Frontal cortex (tissue), 4 donors: Measurements from ENCODE around the gene ZNF22. TPM values are rescaled to one million over a fixed set of nuclear protein-coding genes. Genes with fewer than 3 reads are reported as not detected.

Experiments used
- DNase-seq, 2 donors: peaks; one replicate each; pipeline ENCODE4 v3.0.0; 2012; ENCODE audit warnings: low spot score in 2 of 2
- FAIRE-seq: peaks from 2 replicates; lab custom pipeline; 2012; peaks lifted over from hg19 to GRCh38; lab: Jason Lieb, UNC
- total RNA-seq: library from RNA; depleted of rRNA; stranded (reverse); fragments of >200 nt; gene quantifications from one replicate; pipeline ENCODE4 v1.2.3, GENCODE V29; 2014
- donor health status: control.
- donor health status: control.
- donor health status: control.

ZNF22 gene
- total RNA-seq, 1 donor from 2014 or later: 46.9 TPM

DNA sequence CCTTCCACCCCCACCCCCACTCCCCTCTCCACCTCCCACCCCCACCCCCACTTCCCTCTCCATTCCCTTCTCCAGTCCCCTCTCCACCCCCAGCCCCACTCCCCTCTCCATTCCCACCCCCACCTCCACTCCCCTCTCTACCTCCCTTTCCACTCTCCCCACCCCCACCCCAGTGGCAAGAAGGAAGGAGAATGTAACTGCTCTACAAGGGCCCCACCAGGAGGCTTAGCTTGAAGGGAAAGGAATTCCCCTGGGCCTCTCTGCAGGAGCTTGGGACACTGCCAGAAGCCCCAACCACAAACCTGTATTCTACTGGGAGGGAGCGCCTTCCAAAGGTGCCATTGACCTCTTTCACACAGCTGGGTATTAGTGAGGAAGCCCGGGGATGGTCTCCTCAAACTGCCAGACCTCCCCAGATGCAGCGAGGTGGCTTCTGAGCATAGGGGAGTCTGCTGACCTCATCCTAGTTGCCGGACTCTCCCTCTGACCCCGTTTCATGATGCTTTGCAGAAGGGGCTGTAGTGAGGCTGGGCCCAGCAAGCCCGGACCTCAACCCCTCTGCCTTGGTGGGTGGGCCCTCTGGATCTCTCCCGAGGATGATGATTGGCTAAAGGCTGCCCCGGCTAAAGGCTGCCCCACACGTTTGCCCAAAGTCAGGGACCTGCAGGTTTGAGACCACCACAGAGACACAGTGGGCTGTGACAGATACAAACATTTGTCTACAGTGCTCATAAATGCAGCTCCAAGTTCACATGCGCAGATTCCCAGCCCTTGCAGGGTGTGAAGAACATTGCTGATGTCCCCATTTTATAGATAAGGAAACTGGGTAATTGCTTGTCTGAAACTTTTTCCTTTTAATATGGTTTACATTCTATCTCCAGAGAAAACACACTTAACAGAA is 25.0 kb upstream of the ZNF22 start:
- no peak for DNase-seq
- no peak for FAIRE-seq

DNA sequence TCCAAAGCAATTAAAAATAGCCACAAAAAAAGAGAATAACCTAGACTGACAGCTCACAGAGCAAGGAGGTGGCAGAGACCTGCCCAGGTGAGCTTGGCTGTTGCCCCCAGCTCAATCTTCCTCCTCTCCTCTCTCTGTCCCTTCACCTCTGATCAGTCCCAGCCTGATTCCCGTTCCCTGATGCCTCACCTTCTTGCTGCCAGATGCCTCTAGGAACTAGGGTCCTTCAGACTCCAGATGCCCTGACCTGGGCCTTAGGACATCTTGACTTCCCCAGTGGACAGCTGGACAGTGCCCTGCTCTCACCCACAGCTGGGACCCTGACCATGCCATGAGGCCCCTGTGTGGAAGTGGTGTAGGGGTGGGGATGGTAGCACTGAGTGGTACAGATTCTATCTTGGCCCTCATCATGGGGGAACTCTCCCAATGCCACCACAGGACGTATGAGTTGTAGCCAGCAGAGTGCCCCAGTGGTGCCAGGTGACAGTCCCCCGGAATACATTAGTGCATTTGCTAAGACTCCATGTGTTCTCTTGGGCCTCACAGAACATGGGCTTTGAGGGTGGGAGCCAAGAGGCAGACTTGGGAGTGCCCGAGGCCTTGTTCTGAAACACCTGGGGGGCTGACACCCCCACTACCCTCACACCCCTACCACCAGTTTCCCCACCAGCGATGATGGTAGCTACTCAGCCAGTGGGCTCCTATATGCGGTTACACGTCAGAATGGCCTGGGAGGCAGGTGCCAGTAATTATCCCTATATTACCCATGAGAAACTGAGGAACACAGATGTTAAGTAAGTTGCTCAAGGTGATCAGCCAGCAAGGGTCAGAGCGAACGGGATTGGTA is 24.1 kb upstream of the ZNF22 start:
- no peak for FAIRE-seq
- DNase-seq: no peak

DNA sequence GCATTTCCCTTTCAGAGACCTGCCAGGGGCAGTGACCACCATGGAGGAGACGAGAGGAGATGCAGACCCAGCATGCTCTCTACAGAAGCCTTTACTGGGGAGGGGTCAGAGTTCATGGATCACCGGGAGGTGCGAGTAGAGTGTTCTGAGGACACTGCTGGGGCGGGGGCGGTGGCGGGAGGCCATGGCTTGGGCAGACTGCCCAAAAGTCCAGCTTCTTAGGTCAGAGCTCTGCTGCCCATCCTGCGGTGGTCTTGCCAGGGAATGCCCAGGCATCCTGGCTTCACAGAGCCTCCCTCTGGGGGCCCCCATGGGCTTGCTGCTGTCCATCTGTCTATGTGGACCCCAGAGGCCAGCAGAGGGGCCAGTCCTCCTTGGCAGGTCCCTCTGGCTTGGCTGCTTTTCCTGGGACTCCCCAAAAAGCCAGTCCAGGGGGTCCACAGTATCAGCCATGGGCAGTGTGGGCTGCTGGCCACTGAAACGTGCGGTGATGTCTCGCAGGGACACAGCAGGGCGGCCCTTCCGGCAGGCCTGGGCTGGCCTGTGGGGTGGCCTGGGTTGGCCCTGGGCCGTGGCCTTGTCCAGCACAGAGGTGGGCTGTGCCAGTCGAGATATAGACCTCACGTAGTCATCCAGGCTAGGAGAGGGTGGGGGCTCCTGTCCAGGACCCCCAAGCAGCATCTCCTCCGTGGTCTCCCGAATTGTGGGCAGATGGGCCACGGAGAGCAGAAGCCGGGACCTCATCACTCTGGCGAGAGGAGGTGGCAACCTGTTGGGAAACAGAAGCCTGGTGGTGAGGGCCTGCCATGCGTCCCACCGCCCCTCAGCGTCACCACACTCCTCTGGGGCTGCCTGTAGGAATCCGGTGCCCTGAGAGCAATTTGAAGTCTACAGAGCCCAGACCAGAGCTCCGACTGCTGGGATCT is 23.2 kb upstream of the ZNF22 start:
- DNase-seq: no peak
- no peak for FAIRE-seq

DNA sequence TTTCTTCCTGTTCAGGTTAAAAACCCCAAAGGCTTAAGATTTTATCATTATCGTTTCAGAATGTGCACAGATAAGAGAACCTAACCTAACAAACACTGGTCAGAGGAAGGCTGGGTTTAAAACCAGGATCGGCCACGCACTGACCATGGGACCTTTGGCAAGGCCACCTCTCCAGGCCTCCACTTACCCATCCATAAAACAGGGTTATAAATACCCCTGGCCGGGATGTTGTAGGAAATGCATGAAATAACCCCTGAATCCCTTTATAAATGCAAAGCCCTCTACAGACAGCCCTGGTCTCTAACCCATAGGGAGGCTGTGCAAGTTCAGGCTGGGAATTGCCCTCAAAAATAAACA is 22.5 kb upstream of the ZNF22 start:
- FAIRE-seq: no peak

DNA sequence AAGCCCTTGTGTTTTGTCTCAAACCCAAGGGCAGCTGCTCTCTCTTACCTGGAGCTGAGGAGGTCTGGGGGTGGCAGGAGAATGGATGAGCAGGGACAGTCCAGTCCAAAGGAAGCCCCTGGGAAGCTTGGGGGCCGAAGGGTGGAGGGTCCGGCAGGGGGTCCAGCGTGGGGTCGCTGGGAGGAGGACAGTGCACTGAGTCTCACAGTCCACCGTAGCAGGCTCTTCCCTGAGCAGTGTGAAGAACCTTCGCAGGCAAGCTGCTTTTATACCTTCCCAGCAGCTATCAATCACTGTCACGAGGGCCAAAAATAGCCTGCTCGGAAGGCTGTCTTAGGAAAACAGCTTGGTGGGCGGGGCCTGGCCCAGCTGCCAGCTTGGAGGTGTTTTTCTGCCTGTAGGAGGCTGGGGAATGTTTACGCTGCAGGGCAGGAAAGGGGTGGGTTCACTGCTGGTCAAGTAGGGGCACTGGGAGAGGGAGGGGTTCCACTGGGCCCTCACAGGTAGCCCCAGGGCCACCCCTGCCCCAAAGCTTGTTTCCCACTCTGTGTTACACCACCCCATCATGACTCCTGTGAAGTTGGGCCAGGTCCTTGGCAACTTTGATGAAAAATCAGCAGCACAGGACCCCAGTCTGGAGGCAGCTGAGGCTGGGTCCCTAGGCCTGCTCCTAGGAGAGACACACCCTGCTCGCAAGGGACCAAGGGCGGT is 22.0 kb upstream of the ZNF22 start, which contains the start of gene DEPP1:
DEPP1 (minus strand) TSS at position 240 of the 711 bp plus-strand sequence. CDS start 779 bp downstream, outside the sequence.
- DNase-seq (peak in 1 of 2 donors; percentile 68), FAIRE-seq (no peak)

More for the DNA sequence above, 22.5 kb upstream of the ZNF22 start:
- no peak for DNase-seq

DNA sequence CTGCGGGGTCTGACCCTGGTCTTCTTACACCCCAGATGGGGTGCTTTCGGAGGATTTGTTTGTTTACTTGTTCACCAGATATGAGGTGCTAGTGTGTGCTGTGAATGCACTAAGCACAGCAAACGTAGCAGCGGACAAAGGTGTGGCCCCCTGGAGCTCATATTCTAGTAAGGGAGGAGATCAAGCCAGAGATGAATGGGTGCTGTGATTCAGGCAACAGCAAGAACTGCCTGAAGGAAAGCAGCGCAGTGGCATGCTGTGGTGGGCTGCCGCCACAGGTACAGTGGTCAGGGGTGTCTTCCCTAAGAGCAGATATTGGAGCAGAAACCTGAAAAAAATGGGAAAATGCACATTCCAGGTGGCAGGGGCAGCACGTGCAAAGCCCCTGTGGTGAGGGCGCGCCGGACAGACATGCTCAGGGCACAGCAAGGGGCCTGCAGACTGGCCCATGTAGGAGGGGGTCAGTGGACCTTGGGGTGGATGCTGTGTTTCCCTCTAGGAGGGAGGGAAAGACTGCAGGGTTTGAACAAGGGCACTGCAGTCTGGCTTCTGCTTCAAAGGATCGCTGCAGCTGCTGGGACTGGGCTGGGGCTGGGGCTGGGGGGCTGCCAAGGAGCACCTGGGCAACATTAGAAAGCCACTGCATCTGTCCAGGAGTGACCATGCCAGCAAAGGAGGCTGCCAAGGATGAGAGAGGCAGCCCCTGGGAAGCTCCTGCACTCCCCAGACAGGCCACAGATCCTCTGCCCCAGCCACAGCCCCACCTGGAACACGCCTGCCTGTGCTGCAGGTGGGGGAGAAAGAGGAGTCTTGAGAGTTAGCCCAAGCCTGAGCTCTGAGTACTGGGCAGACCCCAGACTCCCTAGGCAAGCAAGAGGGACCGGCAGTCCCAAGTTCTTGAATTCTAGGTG is 21.2 kb upstream of the ZNF22 start:
- no peak for DNase-seq
- no peak for FAIRE-seq

DNA sequence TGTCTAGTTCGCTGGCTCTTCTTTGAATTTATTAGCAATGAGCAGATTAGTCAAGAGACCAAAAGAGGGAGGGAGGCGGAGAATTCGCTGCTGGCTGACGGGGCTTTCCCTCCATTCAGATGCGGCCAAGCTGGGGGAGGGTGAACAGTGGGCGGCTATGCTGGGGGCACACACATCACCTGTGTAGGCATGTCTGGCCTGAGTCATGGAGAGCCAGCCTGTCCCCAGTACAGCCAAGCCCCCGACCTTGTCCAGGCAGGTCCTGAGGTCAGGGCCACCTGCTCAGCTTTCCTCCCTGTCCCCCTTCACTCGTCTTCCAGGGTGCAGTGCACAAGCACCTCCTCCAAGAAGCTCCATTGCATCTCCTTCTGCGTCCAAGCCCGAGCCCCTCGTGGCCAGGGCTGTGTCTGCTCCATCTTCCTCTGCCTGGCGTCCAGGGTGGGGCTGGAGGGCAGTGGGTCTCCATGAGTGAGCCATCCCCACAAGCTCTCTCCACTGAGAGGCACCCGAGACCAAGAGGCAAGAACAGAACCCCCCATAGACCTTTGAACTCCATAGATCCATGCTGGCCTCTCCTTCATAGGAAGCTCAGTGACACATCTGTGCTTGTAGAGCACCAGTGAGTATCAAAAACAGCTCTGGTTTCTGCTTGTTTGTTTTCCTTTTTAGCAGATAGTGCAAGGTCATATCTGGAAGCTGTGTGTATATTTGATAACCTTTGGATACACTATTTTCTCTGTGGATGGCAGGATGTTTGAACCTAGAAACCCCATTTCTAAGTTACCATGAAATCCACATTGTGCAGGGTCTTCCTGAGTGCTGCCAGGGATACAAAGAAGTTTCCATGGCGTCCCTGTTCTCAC is 20.2 kb upstream of the ZNF22 start:
- no peak for DNase-seq
- no peak for FAIRE-seq

DNA sequence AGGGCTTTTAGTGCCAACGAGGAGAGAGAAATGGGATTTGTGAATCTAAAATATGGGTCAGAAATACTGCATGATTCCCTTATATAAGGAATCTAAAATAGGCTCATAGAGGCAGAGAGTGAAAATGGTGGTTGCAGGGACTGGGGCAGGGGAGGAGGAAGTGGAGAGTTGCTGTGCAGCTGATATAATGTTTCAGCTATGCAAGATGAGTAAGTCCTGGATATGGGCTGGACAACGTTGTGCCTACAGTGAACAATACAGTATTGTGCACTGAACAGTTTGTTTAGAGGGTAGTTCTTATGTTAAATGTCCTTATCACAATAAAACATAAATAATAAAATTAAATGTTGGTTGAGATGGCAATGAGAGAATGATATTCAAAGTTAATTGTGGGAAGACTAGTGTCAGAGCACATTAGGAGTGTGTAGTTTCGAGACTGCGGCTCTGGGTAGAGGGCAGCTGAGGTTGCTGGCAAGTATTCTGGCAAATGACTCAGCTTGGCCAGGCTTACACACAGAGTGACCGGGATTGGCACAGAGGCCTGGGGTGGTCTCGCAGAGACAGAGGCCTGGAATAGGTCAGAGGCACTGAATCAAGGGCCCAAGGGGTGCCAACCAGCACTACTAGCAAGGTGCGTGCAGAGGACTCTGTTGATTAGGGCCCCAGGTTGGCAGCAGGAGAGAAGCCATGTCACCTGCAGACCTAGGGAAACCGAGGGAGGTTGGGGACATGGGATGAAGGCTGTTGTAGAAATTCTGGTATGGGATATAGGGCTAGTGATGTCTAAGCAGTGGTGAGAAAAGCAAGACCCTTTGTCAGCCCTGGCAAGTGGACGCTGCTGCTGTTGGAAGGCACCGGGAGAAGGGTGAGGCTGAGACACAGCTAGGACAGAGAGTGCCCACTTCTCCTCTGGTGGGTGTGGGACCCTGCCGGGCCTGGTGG is 19.3 kb upstream of the ZNF22 start:
- no peak for FAIRE-seq

DNA sequence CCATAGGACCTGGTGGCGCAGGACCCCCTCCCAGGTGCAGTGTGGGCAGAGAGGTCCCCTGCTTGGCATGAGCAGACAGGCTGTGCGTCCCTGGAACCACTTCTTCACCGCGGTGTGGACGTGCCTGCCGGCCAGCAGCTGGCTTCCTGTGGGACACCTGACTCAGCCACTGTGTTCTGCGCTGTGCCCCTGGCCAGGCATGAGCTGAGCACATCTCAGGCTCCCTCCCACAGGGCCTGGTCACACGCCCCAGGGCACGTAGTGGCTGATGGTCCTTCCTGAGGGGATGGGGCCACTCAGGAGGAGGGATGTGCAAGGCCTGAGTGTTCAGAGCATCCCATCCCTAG is 18.6 kb upstream of the ZNF22 start:
- FAIRE-seq: no peak
- no peak for DNase-seq

More for the DNA sequence above, 19.3 kb upstream of the ZNF22 start:
- no peak for DNase-seq

DNA sequence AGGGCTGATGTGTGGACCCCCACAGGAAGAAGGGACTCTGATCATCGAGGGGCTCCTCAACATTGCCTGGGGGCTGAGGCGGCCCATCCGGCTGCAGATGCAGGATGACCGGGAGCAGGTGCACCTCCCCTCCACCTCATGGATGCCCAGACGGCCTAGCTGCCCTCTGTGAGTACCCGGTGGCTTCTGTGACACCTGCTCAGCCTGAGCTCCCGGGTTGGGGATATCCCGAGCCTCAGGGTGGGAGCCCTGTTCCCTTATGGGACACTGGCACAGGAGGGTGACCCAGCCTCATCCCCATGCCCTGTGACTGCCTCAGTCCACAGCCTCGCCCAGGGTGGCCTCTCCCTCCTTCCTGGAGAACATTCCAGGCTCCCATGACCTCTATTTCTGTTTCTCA is 18.2 kb upstream of the ZNF22 start:
- no peak for FAIRE-seq
- DNase-seq: no peak

DNA sequence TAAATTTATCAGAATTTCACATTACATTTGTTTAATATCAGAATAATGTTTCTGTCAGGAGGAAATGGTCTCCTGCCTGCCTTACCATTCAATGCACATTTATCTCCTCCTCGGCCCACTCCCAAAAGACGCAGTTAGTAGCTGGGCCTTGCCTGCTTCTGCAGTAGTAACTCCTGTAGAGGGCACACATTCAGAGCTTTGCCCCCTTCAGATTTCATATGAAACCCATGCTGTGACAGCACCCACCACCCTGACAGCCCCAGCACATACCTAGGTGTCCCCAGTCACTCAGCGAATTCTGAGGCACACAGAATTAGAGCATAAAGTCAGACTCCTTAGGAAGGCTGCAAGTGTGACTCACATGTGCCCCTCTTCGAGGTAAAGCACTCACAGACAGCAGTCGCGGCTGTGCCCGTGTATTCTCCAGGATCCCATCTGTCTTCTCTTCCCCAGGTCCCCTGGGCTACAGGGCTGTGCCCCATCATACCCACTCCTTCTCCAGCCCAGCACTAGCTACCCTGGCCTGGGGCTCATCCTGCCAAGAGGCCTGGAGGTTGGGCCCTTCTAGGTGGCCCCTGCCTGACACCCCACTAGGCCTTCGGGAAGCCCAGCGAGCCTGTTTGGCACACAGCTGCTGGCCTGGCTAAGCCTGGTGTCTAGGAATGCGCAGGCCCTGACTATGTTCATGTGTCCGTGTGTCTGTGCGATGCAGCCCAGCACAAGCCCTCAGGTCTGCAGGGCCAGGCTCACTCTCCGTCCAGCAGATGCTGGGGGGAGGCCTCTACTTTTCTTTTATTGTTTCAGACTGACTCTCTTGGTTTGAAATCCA is 17.4 kb upstream of the ZNF22 start:
- no peak for DNase-seq
- FAIRE-seq: no peak

DNA sequence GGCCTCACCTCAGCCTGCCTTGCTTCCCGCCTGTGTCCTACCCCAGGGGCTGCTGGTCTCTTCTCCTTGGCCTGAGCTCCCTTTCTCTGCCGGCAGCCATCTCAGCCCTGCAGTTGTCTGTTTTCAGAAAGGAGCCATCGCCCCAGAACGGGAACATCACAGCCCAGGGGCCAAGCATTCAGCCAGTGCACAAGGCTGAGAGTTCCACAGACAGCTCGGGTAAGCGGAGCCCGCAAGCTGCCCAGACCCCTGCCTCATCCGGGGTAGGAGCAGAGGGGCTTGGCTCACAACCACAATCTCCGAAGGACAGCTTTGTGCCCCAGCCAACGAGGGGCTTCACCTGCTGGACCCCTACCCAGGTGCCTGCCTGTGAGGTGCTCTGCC is 16.8 kb upstream of the ZNF22 start:
- FAIRE-seq (no peak), DNase-seq (no peak)

DNA sequence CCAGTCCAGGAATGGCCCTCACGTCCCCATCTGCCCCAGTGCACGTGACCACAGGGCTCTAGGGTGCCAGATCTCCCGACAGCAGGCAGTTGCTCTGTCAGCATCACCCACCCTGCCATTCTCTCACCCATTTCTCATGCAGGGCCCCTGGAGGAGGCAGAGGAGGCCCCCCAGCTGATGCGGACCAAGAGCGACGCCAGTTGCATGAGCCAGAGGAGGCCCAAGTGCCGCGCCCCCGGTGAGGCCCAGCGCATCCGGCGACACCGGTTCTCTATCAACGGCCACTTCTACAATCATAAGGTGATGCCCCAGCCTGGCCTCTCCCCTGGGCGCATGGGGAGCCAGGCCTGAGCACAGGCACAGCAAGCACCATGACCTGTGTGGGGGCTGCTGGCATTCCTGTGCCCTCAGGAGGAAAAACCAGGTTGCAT is 16.0 kb upstream of the ZNF22 start:
- DNase-seq: no peak
- no peak for FAIRE-seq

DNA sequence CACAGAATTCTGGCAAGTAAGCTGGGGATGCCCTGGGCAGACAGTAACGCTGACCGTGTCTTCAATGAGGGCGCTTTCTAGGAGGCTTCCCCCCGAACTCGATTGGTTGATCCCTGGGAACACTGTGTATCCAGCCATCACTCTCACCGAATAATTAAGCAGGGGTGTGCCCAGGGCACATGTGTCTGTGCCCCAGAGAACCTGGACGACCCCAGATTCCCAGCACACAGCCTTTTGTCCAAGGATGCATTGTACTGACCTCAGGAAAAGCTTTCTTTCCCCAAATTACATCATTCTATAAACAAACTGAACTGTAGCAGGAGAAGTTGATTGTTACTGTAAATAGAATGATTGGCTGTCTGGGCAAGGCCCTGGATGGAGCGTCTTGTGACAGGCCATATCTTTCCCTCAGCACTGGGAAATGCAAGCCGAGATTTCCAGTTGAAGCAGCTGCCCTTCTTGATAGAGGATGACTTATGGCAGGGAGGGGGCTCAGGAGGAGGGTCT is 15.5 kb upstream of the ZNF22 start:
- DNase-seq (no peak), FAIRE-seq (no peak)

DNA sequence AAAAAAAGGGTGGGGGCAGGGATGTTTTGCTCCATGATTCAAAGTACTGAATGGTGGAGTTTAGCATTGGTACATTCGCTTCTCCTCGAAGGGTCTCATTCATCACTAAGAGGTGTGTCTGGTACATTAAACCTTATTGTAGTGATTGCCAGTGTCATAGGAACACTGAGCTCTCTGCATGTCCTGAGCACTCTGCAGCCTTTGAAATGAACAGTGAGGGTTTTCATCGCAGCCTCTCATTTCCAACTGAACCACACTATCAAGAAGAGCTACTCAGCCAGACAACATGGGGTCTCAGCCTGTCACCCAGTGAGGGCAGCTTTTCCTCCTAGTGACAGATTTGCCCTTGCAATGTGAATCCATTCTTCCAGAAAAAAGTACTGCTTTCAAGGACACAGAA is 14.5 kb upstream of the ZNF22 start:
- no peak for DNase-seq
- no peak for FAIRE-seq
